H1 (cell line): ENCODE data around the gene DEXI. TPM values are rescaled to one million over a fixed set of nuclear protein-coding genes. Genes with fewer than 3 reads are reported as not detected.

ENCODE experiments used
- CTCF ChIA-PET: fragments of 300-600 bp; sonication (Branson Sonifier 250); formaldehyde crosslinking; loops from one replicate; lab custom pipeline; 2021; ENCODE audit not compliant: partially characterized antibody; lab: Charles Lee
- POLR2A ChIA-PET: fragments of 300-600 bp; sonication (Branson Sonifier 250); formaldehyde crosslinking; loops from one replicate; lab custom pipeline; 2021; ENCODE audit warnings: inconsistent platforms; ENCODE audit not compliant: partially characterized antibody; lab: Charles Lee
- DNase-seq, 2 experiments: peaks; one replicate each; pipeline versions ENCODE4 v3.0.0 to v3.0.0-alpha.2; 2010 to 2022; ENCODE audit warnings: low spot score in 2 of 2, low read depth in 1 of 2, mixed read lengths in 1 of 2
- FAIRE-seq: peaks from 2 replicates; lab custom pipeline; 2011; peaks lifted over from hg19 to GRCh38; lab: Jason Lieb, UNC
- H2AFZ ChIP-seq: 2 replicates; pipeline ENCODE4 v1.8.1; 2012; ENCODE audit warnings: low read length, inconsistent platforms
- H2AK5ac ChIP-seq: 2 replicates; pipeline ENCODE4 v1.6.1; 2013; ENCODE audit warnings: low read depth, low read length
- H2BK120ac ChIP-seq: replicated peaks from 2 replicates; pipeline ENCODE3; 2013; ENCODE audit warnings: low read depth, low read length, inconsistent platforms
- H2BK12ac ChIP-seq: 2 replicates; pipeline ENCODE4 v1.6.1; 2013; ENCODE audit warnings: low read depth, low read length
- H2BK15ac ChIP-seq: 2 replicates; pipeline ENCODE4 v1.6.1; 2013; ENCODE audit warnings: low read length
- H2BK20ac ChIP-seq: 2 replicates; pipeline ENCODE4 v1.6.1; 2013; ENCODE audit warnings: low read length
- H2BK5ac ChIP-seq: 2 replicates; pipeline ENCODE4 v1.6.1; 2013; ENCODE audit warnings: low read depth, low read length
- H3K14ac ChIP-seq: 2 replicates; pipeline ENCODE4 v1.6.1; 2013; ENCODE audit warnings: inconsistent platforms; ENCODE audit not compliant: insufficient read length
- H3K18ac ChIP-seq: 2 replicates; pipeline ENCODE4 v1.6.1; 2013; ENCODE audit warnings: low read length; ENCODE audit errors: extremely low read depth
- H3K23ac ChIP-seq: 2 replicates; pipeline ENCODE4 v1.6.1; 2013; ENCODE audit warnings: inconsistent platforms; ENCODE audit not compliant: insufficient read length
- H3K23me2 ChIP-seq: 2 replicates; pipeline ENCODE4 v1.6.1; 2013; ENCODE audit warnings: low read depth, low read length
- H3K27ac ChIP-seq: 2 replicates; pipeline ENCODE4 v1.6.1; 2011; ENCODE audit warnings: low read depth, low read length, inconsistent platforms
- H3K27me3 ChIP-seq, 4 experiments: replicated peaks in 1 of 4; 1 replicate in 1 of 4; 2 replicates in 3 of 4; pipeline versions ENCODE4 v1.6.1 to v1.8.1; 2011 to 2013; ENCODE audit warnings: low read length in 3 of 4, mild to moderate bottlenecking in 3 of 4, inconsistent platforms in 2 of 4, mixed read lengths in 2 of 4, moderate library complexity in 1 of 4; ENCODE audit not compliant: control insufficient read depth in 3 of 4, insufficient read depth in 3 of 4; ENCODE audit errors: extremely low read depth in 1 of 4
- H3K36me3 ChIP-seq, 4 experiments: 2 replicates each; pipeline versions ENCODE4 v1.6.1 to v1.8.1; 2011 to 2013; ENCODE audit warnings: mild to moderate bottlenecking in 4 of 4, low read length in 3 of 4, moderate library complexity in 2 of 4, control low read depth in 1 of 4, inconsistent platforms in 1 of 4; ENCODE audit not compliant: insufficient read depth in 4 of 4, control insufficient read depth in 2 of 4
- H3K4ac ChIP-seq: replicated peaks from 2 replicates; pipeline ENCODE3; 2013; ENCODE audit warnings: low read length, low read depth, mixed read lengths, inconsistent platforms; ENCODE audit not compliant: insufficient read length
- H3K4me1 ChIP-seq, 4 experiments: replicated peaks in 1 of 4; 1 replicate in 1 of 4; 2 replicates in 3 of 4; pipeline versions ENCODE4 v1.6.1 to v1.8.1; 2011 to 2013; ENCODE audit warnings: low read length in 3 of 4, inconsistent platforms in 2 of 4, mixed read lengths in 1 of 4; ENCODE audit not compliant: insufficient read depth in 4 of 4, control insufficient read depth in 3 of 4
- H3K4me2 ChIP-seq, 2 experiments: 2 replicates each; pipeline versions ENCODE4 v1.6.1 to v1.8.1; 2011 to 2013; ENCODE audit warnings: low read depth in 2 of 2, low read length in 2 of 2, control low read depth in 1 of 2, inconsistent platforms in 1 of 2, mild to moderate bottlenecking in 1 of 2; ENCODE audit not compliant: insufficient read depth in 1 of 2
- H3K4me3 ChIP-seq, 4 experiments: fragments of 200-600, 300-600 bp in 1 of 4; sonication (generic), shearing (Covaris generic), sonication (Bioruptor Twin) in 1 of 4; 2 replicates each; pipeline versions ENCODE4 v1.5.1 to v1.8.1; 2011 to 2016; ENCODE audit warnings: low read length in 4 of 4, low read depth in 3 of 4, control low read depth in 2 of 4, inconsistent platforms in 2 of 4, mild to moderate bottlenecking in 2 of 4, mixed read lengths in 1 of 4, moderate library complexity in 1 of 4; ENCODE audit not compliant: insufficient read depth in 2 of 4; ENCODE audit errors: extremely low read depth in 1 of 4
- H3K56ac ChIP-seq: replicated peaks from 2 replicates; pipeline ENCODE3; 2013; ENCODE audit warnings: low read depth, mild to moderate bottlenecking, mixed read lengths, low read length, inconsistent platforms; ENCODE audit not compliant: insufficient read length
- H3K79me1 ChIP-seq: 2 replicates; pipeline ENCODE4 v1.6.1; 2013; ENCODE audit warnings: low read depth, low read length, control low read depth
- H3K79me2 ChIP-seq, 2 experiments: 2 replicates each; pipeline versions ENCODE4 v1.6.1 to v1.8.1; 2012 to 2013; ENCODE audit warnings: low read length in 2 of 2, mild to moderate bottlenecking in 2 of 2, inconsistent platforms in 1 of 2; ENCODE audit not compliant: insufficient read depth in 2 of 2, control insufficient read depth in 1 of 2
- H3K9ac ChIP-seq, 4 experiments: replicated peaks in 1 of 4; 1 replicate in 1 of 4; 2 replicates in 3 of 4; pipeline versions ENCODE4 v1.6.1 to v1.8.1; 2011 to 2013; ENCODE audit warnings: low read depth in 3 of 4, low read length in 3 of 4, control low read depth in 2 of 4, mild to moderate bottlenecking in 2 of 4, moderate library complexity in 2 of 4, inconsistent platforms in 1 of 4; ENCODE audit errors: extremely low read depth in 1 of 4
- H3K9me3 ChIP-seq, 2 experiments: 2 replicates each; pipeline versions ENCODE4 v1.6.1 to v1.8.1; 2012 to 2013; ENCODE audit warnings: mild to moderate bottlenecking in 2 of 2, moderate library complexity in 2 of 2, control low read depth in 1 of 2, inconsistent platforms in 1 of 2, low read depth in 1 of 2, low read length in 1 of 2, mixed read lengths in 1 of 2; ENCODE audit not compliant: insufficient read depth in 2 of 2
- H4K20me1 ChIP-seq, 2 experiments: replicated peaks in 1 of 2; 2 replicates each; pipeline versions ENCODE3 to v1.8.1; 2011 to 2013; ENCODE audit warnings: inconsistent platforms in 2 of 2, low read length in 2 of 2, mild to moderate bottlenecking in 1 of 2; ENCODE audit not compliant: insufficient read depth in 2 of 2, control insufficient read depth in 1 of 2
- H4K5ac ChIP-seq: 2 replicates; pipeline ENCODE4 v1.6.1; 2013; ENCODE audit warnings: low read length, low read depth, mixed read lengths, inconsistent platforms; ENCODE audit not compliant: insufficient read length
- H4K8ac ChIP-seq: 2 replicates; pipeline ENCODE4 v1.8.0; 2013; ENCODE audit warnings: mild to moderate bottlenecking, moderate library complexity, low read length, inconsistent platforms; ENCODE audit not compliant: insufficient read depth; ENCODE audit errors: extremely low read depth
- H4K91ac ChIP-seq: replicated peaks from 2 replicates; pipeline ENCODE3; 2013; ENCODE audit warnings: low read length, mixed read lengths, inconsistent platforms; ENCODE audit not compliant: insufficient read length
- BRCA1 ChIP-seq: IDR thresholded peaks from 2 replicates; pipeline ENCODE4 v1.6.1; 2012; ENCODE audit warnings: low read depth, low read length, improper control_type of control experiment
- EGR1 ChIP-seq: IDR thresholded peaks from 2 replicates; pipeline ENCODE4 v1.6.1; 2011; ENCODE audit warnings: low read depth, low read length, borderline replicate concordance
- SIRT6 ChIP-seq: IDR thresholded peaks from one replicate; pipeline ENCODE4 v1.7.1; 2012; ENCODE audit warnings: low read length, inconsistent platforms
- YY1 ChIP-seq: IDR thresholded peaks from 2 replicates; pipeline ENCODE4 v1.6.1; 2011; ENCODE audit warnings: low read depth, mild to moderate bottlenecking, low read length
- whole genome bisulfite sequencing, 2 experiments: shearing (Covaris generic) in 1 of 2; methylation state at CpG; one replicate each; pipeline versions ENCODE4 v1.1.6 to v1.1.7; 2013 to 2015; ENCODE audit warnings: low lambda C conversion rate in 2 of 2, mixed read lengths in 2 of 2, inconsistent platforms in 1 of 2, low coverage in 1 of 2, missing lambda C conversion rate in 1 of 2; ENCODE audit not compliant: insufficient replicate concordance in 2 of 2, insufficient coverage in 1 of 2, insufficient read length in 1 of 2; ENCODE audit errors: extremely low coverage in 1 of 2, missing lambda C conversion rate in 1 of 2; 5-methylcytosine and 5-hydroxymethylcytosine counted together
- polyA plus RNA-seq, 7 experiments: library from polyadenylated mRNA; depleted of rRNA in 3 of 7; stranded (reverse) in 5 of 7; unstranded in 2 of 7; fragments of >200 nt in 5 of 7; fragments of 200-250 nt in 2 of 7; gene quantifications; 1 replicate in 5 of 7; 2 replicates in 1 of 7; 4 replicates in 1 of 7; pipeline versions ENCODE4 v1.2.1 to v1.2.3, GENCODE V29; 2011 to 2013; ENCODE audit warnings: missing spikeins in 2 of 7, mixed read lengths in 2 of 7
- total RNA-seq: library from RNA; stranded (reverse); fragmentation: NEBNext Ultra II Directional; extraction: Animal tissue kit (Norgen Biotek cat#: 25700); gene quantifications from 2 replicates; pipeline ENCODE4 v1.2.1, GENCODE V29; 2021

The DEXI gene
- total and polyA plus RNA-seq, 2 of the 8 experiments (the other 6 are each of a cell fraction or from before 2014, with no cell fraction given): 39.5 to 47.3 TPM

- no peak overlapping the region for H2BK20ac ChIP-seq
- no peak overlapping the region for H3K4me3 ChIP-seq
- H3K9ac ChIP-seq: no peak overlapping the region
- DNase-seq: no peak
- H4K91ac ChIP-seq: no peak overlapping the region
- no peak for FAIRE-seq
- H3K79me2 ChIP-seq: no peaks in the 10 kb centered on the region
- no peaks in the 10 kb centered on the region for H3K27me3 ChIP-seq
- H3K14ac ChIP-seq: no peak overlapping the region
- H3K36me3 ChIP-seq: no peaks in the 10 kb centered on the region
- no peaks in the 10 kb centered on the region for H3K9me3 ChIP-seq
- H2BK15ac ChIP-seq: no peak overlapping the region
- H3K4me2 ChIP-seq: no peak overlapping the region
- H2AK5ac ChIP-seq: no peak overlapping the region
- H4K5ac ChIP-seq: no peak overlapping the region
- 89% methylated on average over 1 of the region's 1 CpG; no CpG with 5 or more reads in 1 of the 2 experiments for WGBS, 2 experiments
- H3K4me1 ChIP-seq: peaks cover 0 to 3% (median 0%) of the 10 kb centered on the region in 4 experiments; a peak in 1 of 7 replicates
- no peak overlapping the region for H3K56ac ChIP-seq
- H4K20me1 ChIP-seq: no peaks in the 10 kb centered on the region
- H3K23me2 ChIP-seq: no peaks in the 10 kb centered on the region; the same call in 1 of the 2 replicates
- no peak overlapping the region for H2BK120ac ChIP-seq
- no peak overlapping the region for H3K27ac ChIP-seq
- H2AFZ ChIP-seq: no peak overlapping the region
- no peak overlapping the region for H4K8ac ChIP-seq
- no peak overlapping the region for H3K18ac ChIP-seq
- H2BK5ac ChIP-seq: no peak overlapping the region
- no peak overlapping the region for H3K4ac ChIP-seq
- H3K79me1 ChIP-seq: no peaks in the 10 kb centered on the region
- H3K23ac ChIP-seq: no peak overlapping the region
- no peak overlapping the region for H2BK12ac ChIP-seq
- no peak for TF ChIP-seq SIRT6
- TF ChIP-seq EGR1: no peak
- TF ChIP-seq BRCA1: no peak
- no peak for TF ChIP-seq YY1
- ChIA-PET POLR2A (no interaction called here), CTCF (interaction anchor here (0.5 to 3.8 kb wide), 5 partner anchors 9 to 999 kb away, joined by 3 to 18 read pairs (median 3); no protein-coding TSS in a partner anchor)
Observed at GRCh38 chr16:10902999-10903398, 39.3 kb downstream of the DEXI start.
